HepG2 (cell line): ENCODE measurements around the gene DCAKD. TPM values are rescaled to one million over a fixed set of nuclear protein-coding genes. Genes with fewer than 3 reads are reported as not detected.

ENCODE experiments used
- ADNP ChIP-seq: sonication (generic); formaldehyde crosslinking; IDR thresholded peaks from 2 replicates; pipeline ENCODE4 v1.4.0; 2020; ENCODE audit warnings: missing genetic modification reagents
- FOXJ3 ChIP-seq: sonication (generic); formaldehyde crosslinking; IDR thresholded peaks from 2 replicates; pipeline ENCODE4 v1.4.0; 2020; ENCODE audit warnings: missing genetic modification reagents, mild to moderate bottlenecking, borderline replicate concordance
- KDM5B ChIP-seq: sonication (generic); formaldehyde crosslinking; IDR thresholded peaks from 2 replicates; pipeline ENCODE4 v1.4.0; 2020; ENCODE audit warnings: missing genetic modification reagents, mild to moderate bottlenecking, borderline replicate concordance
- NR2C2 ChIP-seq: sonication (generic); formaldehyde crosslinking; IDR thresholded peaks from 2 replicates; pipeline ENCODE4 v1.4.0; 2020; ENCODE audit warnings: missing genetic modification reagents, mild to moderate bottlenecking, moderate library complexity, borderline replicate concordance
- polyA plus RNA-seq, 8 experiments: library from polyadenylated mRNA; depleted of rRNA in 3 of 8; stranded (reverse) in 7 of 8; unstranded in 1 of 8; fragments of >200 nt; fragmentation: Illumina TruSeq in 4 of 8; extraction: Trizol in 4 of 8; gene quantifications; 2 replicates each; pipeline versions ENCODE4 v1.2.1 to v1.2.3, GENCODE V29; 2011 to 2016; ENCODE audit warnings: low read depth in 4 of 8, missing spikeins in 1 of 8, mixed read lengths in 1 of 8; ENCODE audit not compliant: insufficient read depth in 1 of 8
- total RNA-seq, 5 experiments: library from RNA; depleted of rRNA; stranded (reverse); fragments of >200 nt; fragmentation: Illumina TruSeq; extraction: Trizol; gene quantifications; 2 replicates each; pipeline ENCODE4 v1.2.3, GENCODE V29; 2016; ENCODE audit warnings: low read depth in 1 of 5
- TF ChIP-seq, protein P1 (sequence below): sonication (generic); formaldehyde crosslinking; IDR thresholded peaks from 2 replicates; pipeline ENCODE4 v1.4.0; 2020; ENCODE audit warnings: missing genetic modification reagents
- TF ChIP-seq, protein P2 (sequence below): sonication (generic); formaldehyde crosslinking; IDR thresholded peaks from 2 replicates; pipeline ENCODE4 v1.8.0; 2022; ENCODE audit warnings: mild to moderate bottlenecking, missing genetic modification reagents; ENCODE audit not compliant: insufficient replicate concordance
- TF ChIP-seq, protein P3 (sequence below): sonication (generic); formaldehyde crosslinking; IDR thresholded peaks from one replicate; pipeline ENCODE4 v1.5.1; 2020; ENCODE audit warnings: mild to moderate bottlenecking, missing genetic modification reagents; ENCODE audit errors: not compliant biosample characterization

DCAKD gene
- total and polyA plus RNA-seq, 2 of the 13 experiments (the other 11 are each of a cell fraction or from before 2014, with no cell fraction given): 25.9 to 29.2 TPM

DNA sequence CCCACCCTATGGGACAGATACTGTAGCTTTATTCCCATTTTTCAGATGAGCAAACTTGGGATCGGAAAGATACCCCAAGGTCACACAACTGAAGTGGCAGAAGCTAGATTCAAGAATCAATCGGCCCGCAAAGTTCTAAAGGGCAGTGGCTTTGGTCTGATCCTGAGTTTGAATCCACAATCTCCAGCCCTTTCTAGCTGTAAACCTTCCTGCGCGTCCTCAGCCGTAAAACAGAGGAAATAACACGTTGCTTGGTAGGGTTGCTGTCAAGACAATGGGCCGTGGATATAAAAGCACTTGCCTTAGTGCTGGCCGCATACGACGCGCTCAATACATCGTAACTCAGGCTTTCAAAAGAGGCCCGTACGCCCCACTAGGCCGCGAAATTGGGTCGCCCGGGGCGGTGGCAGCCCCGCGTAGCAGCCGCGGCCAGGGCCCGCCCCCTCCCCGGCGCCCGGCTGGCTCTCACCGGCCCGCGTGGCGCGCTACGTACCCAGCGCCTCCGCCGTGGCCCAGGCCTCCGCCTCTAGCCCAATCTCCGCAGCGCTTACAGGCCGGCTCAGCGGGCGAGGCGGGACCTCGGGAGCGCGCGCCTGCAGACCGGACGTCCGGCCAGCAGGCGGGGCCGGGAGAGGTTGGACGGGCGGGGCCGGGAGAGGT lies at the start of gene DCAKD (continued):
- TF ChIP-seq NR2C2 (CRISPR knock-in tag) (peak; percentile 38; the same call in 1 of the 2 replicates), FOXJ3 (CRISPR knock-in tag) (no peak), ADNP (0 out of 2 replicates have a peak, but pooled peaks have one; percentile 44), KDM5B (peak; percentile 70; the same call in 1 of the 2 replicates)
- TF ChIP-seq, protein P1, sequence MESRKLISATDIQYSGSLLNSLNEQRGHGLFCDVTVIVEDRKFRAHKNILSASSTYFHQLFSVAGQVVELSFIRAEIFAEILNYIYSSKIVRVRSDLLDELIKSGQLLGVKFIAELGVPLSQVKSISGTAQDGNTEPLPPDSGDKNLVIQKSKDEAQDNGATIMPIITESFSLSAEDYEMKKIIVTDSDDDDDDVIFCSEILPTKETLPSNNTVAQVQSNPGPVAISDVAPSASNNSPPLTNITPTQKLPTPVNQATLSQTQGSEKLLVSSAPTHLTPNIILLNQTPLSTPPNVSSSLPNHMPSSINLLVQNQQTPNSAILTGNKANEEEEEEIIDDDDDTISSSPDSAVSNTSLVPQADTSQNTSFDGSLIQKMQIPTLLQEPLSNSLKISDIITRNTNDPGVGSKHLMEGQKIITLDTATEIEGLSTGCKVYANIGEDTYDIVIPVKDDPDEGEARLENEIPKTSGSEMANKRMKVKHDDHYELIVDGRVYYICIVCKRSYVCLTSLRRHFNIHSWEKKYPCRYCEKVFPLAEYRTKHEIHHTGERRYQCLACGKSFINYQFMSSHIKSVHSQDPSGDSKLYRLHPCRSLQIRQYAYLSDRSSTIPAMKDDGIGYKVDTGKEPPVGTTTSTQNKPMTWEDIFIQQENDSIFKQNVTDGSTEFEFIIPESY (CRISPR knock-in tag): no peak
- TF ChIP-seq, protein P2, sequence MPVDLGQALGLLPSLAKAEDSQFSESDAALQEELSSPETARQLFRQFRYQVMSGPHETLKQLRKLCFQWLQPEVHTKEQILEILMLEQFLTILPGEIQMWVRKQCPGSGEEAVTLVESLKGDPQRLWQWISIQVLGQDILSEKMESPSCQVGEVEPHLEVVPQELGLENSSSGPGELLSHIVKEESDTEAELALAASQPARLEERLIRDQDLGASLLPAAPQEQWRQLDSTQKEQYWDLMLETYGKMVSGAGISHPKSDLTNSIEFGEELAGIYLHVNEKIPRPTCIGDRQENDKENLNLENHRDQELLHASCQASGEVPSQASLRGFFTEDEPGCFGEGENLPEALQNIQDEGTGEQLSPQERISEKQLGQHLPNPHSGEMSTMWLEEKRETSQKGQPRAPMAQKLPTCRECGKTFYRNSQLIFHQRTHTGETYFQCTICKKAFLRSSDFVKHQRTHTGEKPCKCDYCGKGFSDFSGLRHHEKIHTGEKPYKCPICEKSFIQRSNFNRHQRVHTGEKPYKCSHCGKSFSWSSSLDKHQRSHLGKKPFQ (CRISPR knock-in tag): no peak
- TF ChIP-seq, protein P3, sequence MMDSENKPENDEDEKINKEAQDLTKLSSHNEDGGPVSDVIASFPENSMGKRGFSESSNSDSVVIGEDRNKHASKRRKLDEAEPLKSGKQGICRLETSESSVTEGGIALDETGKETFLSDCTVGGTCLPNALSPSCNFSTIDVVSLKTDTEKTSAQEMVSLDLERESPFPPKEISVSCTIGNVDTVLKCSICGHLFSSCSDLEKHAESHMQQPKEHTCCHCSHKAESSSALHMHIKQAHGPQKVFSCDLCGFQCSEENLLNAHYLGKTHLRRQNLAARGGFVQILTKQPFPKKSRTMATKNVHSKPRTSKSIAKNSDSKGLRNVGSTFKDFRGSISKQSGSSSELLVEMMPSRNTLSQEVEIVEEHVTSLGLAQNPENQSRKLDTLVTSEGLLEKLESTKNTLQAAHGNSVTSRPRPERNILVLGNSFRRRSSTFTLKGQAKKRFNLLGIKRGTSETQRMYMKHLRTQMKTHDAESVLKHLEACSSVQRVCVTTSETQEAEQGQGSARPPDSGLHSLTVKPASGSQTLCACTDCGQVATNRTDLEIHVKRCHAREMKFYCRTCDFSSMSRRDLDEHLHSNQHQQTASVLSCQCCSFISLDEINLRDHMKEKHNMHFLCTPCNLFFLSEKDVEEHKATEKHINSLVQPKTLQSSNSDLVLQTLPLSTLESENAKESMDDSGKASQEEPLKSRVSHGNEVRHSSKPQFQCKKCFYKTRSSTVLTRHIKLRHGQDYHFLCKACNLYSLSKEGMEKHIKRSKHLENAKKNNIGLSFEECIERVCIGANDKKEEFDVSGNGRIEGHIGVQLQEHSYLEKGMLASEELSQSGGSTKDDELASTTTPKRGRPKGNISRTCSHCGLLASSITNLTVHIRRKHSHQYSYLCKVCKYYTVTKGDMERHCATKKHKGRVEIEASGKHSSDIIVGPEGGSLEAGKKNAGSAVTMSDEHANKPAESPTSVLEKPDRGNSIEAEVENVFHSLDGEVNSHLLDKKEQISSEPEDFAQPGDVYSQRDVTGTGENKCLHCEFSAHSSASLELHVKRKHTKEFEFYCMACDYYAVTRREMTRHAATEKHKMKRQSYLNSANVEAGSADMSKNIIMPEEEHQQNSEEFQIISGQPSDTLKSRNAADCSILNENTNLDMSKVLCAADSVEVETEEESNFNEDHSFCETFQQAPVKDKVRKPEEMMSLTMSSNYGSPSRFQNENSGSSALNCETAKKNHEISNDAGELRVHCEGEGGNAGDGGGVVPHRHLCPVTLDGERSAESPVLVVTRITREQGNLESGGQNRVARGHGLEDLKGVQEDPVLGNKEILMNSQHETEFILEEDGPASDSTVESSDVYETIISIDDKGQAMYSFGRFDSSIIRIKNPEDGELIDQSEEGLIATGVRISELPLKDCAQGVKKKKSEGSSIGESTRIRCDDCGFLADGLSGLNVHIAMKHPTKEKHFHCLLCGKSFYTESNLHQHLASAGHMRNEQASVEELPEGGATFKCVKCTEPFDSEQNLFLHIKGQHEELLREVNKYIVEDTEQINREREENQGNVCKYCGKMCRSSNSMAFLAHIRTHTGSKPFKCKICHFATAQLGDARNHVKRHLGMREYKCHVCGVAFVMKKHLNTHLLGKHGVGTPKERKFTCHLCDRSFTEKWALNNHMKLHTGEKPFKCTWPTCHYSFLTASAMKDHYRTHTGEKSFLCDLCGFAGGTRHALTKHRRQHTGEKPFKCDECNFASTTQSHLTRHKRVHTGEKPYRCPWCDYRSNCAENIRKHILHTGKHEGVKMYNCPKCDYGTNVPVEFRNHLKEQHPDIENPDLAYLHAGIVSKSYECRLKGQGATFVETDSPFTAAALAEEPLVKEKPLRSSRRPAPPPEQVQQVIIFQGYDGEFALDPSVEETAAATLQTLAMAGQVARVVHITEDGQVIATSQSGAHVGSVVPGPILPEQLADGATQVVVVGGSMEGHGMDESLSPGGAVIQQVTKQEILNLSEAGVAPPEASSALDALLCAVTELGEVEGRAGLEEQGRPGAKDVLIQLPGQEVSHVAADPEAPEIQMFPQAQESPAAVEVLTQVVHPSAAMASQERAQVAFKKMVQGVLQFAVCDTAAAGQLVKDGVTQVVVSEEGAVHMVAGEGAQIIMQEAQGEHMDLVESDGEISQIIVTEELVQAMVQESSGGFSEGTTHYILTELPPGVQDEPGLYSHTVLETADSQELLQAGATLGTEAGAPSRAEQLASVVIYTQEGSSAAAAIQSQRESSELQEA (CRISPR knock-in tag): no peak
